Fibroblast of villous mesenchyme (primary cell): ENCODE measurements around the gene SBF2. TPM values are rescaled to one million over a fixed set of nuclear protein-coding genes. Genes with fewer than 3 reads are reported as not detected.
"Not testable (repeated sequence)": the region's sequence is repeated elsewhere in the genome, so short reads cannot be mapped to it uniquely, and the experiment has no call there.

Source experiments
- DNase-seq: peaks from one replicate; pipeline ENCODE4 v3.0.0-alpha.2; 2010; ENCODE audit warnings: low read depth
- H3K4me3 ChIP-seq: 2 replicates; pipeline ENCODE4 v1.5.1; 2011; ENCODE audit warnings: low read depth, mild to moderate bottlenecking, low read length
- total RNA-seq: library from RNA; depleted of rRNA; stranded (reverse); fragments of >200 nt; gene quantifications from 2 replicates; pipeline ENCODE4 v1.2.3, GENCODE V29; 2012
- TF ChIP-seq, protein P1 (sequence below): IDR thresholded peaks from 2 replicates; pipeline ENCODE4 v1.5.1; 2012; ENCODE audit warnings: low read depth, mild to moderate bottlenecking, low read length; ENCODE audit not compliant: insufficient read depth

The SBF2 gene
- total RNA-seq, 1 donor = 35.0 TPM

GRCh38 chr11:9905501-9905951 is 388.5 kb downstream of the SBF2 start:
- no peak for DNase-seq
- TF ChIP-seq, protein P1, sequence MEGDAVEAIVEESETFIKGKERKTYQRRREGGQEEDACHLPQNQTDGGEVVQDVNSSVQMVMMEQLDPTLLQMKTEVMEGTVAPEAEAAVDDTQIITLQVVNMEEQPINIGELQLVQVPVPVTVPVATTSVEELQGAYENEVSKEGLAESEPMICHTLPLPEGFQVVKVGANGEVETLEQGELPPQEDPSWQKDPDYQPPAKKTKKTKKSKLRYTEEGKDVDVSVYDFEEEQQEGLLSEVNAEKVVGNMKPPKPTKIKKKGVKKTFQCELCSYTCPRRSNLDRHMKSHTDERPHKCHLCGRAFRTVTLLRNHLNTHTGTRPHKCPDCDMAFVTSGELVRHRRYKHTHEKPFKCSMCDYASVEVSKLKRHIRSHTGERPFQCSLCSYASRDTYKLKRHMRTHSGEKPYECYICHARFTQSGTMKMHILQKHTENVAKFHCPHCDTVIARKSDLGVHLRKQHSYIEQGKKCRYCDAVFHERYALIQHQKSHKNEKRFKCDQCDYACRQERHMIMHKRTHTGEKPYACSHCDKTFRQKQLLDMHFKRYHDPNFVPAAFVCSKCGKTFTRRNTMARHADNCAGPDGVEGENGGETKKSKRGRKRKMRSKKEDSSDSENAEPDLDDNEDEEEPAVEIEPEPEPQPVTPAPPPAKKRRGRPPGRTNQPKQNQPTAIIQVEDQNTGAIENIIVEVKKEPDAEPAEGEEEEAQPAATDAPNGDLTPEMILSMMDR = no peak
- H3K4me3 ChIP-seq = no peak overlapping the region

GRCh38 chr11:9903579-9903978 is 390.4 kb downstream of the SBF2 start:
- TF ChIP-seq, protein P1 = no peak
- DNase-seq = no peak
- no peak overlapping the region for H3K4me3 ChIP-seq

DNA sequence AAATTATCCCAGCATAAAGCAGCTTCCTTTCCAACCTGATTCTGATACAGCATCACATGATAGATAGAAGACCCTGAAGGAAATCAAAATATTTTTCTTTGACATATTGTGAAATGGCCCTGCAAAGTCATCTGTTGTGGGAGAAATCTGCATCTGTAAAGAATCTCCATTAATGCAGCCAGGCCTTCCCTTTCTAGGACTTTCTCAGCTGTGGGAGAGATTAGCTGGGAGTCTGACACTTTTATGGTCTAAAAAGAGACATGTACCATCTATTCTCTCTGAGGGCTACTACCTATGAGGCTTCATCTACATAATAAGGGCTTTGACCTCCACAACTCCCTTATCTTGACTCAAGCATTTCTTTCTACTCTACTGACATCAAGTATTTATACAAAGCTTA is 392.1 kb downstream of the SBF2 start:
- TF ChIP-seq, protein P1 = no peak
- DNase-seq = peak; percentile 84
- H3K4me3 ChIP-seq = no peak overlapping the region

GRCh38 chr11:9900253-9900652 is 393.8 kb downstream of the SBF2 start:
- peak; percentile 44 for DNase-seq
- not testable (repeated sequence) for H3K4me3 ChIP-seq

DNA sequence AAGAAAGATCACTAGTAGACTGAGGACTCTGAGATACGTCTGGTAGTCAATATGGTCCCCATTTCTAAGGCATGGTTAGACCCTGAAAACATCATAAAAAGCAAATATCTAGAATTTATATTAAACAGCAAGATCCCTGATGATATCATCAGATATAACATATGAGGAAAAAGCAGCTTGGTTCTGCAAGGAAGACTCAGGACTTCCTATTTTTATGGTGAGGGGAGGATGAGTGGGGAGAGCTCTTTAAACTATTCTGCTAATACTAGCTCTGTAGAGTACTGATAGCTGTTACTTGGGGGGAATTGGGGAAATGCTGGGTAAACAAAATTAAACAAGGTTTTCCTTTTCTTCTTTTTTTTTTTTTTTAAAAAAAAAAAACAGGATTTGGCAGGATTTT is 394.3 kb downstream of the SBF2 start:
- TF ChIP-seq, protein P1 = no peak

DNA sequence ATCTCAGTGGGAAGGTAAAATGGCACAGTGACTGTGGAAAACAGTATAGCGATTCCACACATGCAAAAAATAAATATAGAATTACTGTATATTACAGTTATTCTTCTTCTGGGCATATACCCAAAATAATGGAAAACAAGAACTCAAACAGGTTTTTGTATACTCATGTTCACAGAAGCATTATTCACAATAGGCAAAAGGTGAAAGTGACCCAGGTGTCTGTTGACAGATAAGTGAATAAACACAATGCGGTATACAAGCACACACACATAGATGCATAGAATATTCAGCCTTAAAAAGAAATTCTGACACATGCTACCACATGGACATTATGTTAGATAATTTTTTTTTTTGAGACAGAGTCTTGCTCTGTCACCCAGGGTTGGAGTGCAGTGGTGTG is 397.1 kb downstream of the SBF2 start:
- H3K4me3 ChIP-seq = no peak overlapping the region
- TF ChIP-seq, protein P1 = no peak
- DNase-seq = no peak

More for the DNA sequence above, 394.3 kb downstream of the SBF2 start:
- no peak for DNase-seq
- H3K4me3 ChIP-seq = no peak overlapping the region

- TF ChIP-seq, protein P1 = no peak
- H3K4me3 ChIP-seq = no peak overlapping the region
- DNase-seq = peak; percentile 30
Measured at GRCh38 chr11:9895006-9895405, 399.0 kb downstream of the SBF2 start.
